Gastrocnemius medialis (tissue), 4 donors: Measurements from ENCODE around the gene TTLL7. TPM values are rescaled to one million over a fixed set of nuclear protein-coding genes. Genes with fewer than 3 reads are reported as not detected.

Experiments
- ATAC-seq, 2 donors: fragments of 150-250 bp; one replicate each; pipeline ENCODE4 v1.9.1; 2016
- DNase-seq, 2 donors: peaks; one replicate each; pipeline ENCODE4 v3.0.0-alpha.2; 2019
- H3K27ac ChIP-seq, 4 donors: fragments of 200-600 bp; sonication (generic); 1 replicate in 1 of 4; 2 replicates in 3 of 4; pipeline ENCODE4 v1.5.1; 2016 to 2018; ENCODE audit warnings: mild to moderate bottlenecking in 2 of 4, moderate library complexity in 1 of 4
- H3K27me3 ChIP-seq, 3 donors: fragments of 200-600 bp; sonication (generic) in 2 of 3; 1 replicate in 1 of 3; 2 replicates in 2 of 3; pipeline versions ENCODE4 v1.5.1 to v1.6.0; 2016 to 2019; ENCODE audit warnings: mild to moderate bottlenecking in 1 of 3, moderate library complexity in 1 of 3
- H3K36me3 ChIP-seq, 2 donors: fragments of 200-600 bp; sonication (generic) in 1 of 2; one replicate each; pipeline ENCODE4 v1.5.1; 2017 to 2018
- H3K4me1 ChIP-seq, 2 donors: fragments of 200-600 bp; sonication (generic) in 1 of 2; one replicate each; pipeline ENCODE4 v1.5.1; 2016 to 2017; ENCODE audit warnings: mild to moderate bottlenecking in 2 of 2
- H3K4me3 ChIP-seq, 4 donors: fragments of 200-600 bp; sonication (generic) in 3 of 4; 1 replicate in 1 of 4; 2 replicates in 3 of 4; pipeline ENCODE4 v1.5.1; 2016 to 2019; ENCODE audit warnings: mild to moderate bottlenecking in 2 of 4
- H3K9me3 ChIP-seq, 3 donors: fragments of 200-600 bp; sonication (generic) in 2 of 3; 1 replicate in 1 of 3; 2 replicates in 2 of 3; pipeline ENCODE4 v1.5.1; 2016 to 2019
- CTCF ChIP-seq, 5 experiments: fragments of 450-650 bp in 3 of 5; fragments of 200-600 bp in 2 of 5; sonication (generic) in 2 of 5; IDR thresholded peaks in 4 of 5; conservative IDR thresholded peaks in 1 of 5; 1 replicate in 4 of 5; 2 replicates in 1 of 5; pipeline ENCODE4 v1.5.1; 2016 to 2019; ENCODE audit warnings: antibody characterized with exemption in 5 of 5, mild to moderate bottlenecking in 3 of 5, moderate library complexity in 3 of 5
- POLR2A ChIP-seq, 2 donors: fragments of 450-650 bp; IDR thresholded peaks; one replicate each; pipeline ENCODE4 v1.6.1; 2017; ENCODE audit warnings: antibody characterized with exemption in 2 of 2, mild to moderate bottlenecking in 2 of 2, moderate library complexity in 2 of 2
- in situ Hi-C, 4 donors: fragments of 200-750 bp; cut with MboI; loops; one replicate each; pipeline versions ENCODE4 v1.15.0 to v1.8.0; 2017; ENCODE audit warnings: low sequenced_read_pairs in 4 of 4
- intact Hi-C: fragments of 100-400 bp; cut with DNase I; formaldehyde crosslinking; loops from one replicate; pipeline ENCODE4 v1.15.1; 2023; ENCODE audit warnings: low total_unique reads
- total RNA-seq, 4 donors: library from RNA; depleted of rRNA; stranded (reverse); fragments of >200 nt; gene quantifications; one replicate each; pipeline versions ENCODE4 v1.1.0 to v1.2.3, GENCODE V29; 2016

TTLL7 gene
- total RNA-seq, 4 donors from 2014 or later = 8.2 to 22.9 (median 12.3) TPM

- H3K36me3 ChIP-seq = no peaks in the 10 kb centered on the region
- no peak overlapping the region for H3K27ac ChIP-seq
- in situ Hi-C loops (no loop called here), intact Hi-C loops (no loop called here)
- TF ChIP-seq POLR2A (IDR thresholded peaks at IDR 0.05) (no peak), CTCF (IDR thresholded peaks at IDR 0.05 in 4 of 5, conservative IDR thresholded peaks at IDR 0.05 in 1 of 5) (no peak)
- DNase-seq = no peak
- H3K4me3 ChIP-seq = no peak overlapping the region
- no peaks in the 10 kb centered on the region for H3K9me3 ChIP-seq
- no peak for ATAC-seq
- no peaks in the 10 kb centered on the region for H3K4me1 ChIP-seq
- no peaks in the 10 kb centered on the region for H3K27me3 ChIP-seq
Observed at GRCh38 chr1:83839566-83840173, 159.3 kb downstream of the TTLL7 start.

GRCh38 chr1:83838573-83838972 is 160.4 kb downstream of the TTLL7 start:
- no peaks in the 10 kb centered on the region for H3K36me3 ChIP-seq
- in situ Hi-C loops = no loop called here

GRCh38 chr1:83836543-83836942 is 162.4 kb downstream of the TTLL7 start:
- no peak for ATAC-seq
- intact Hi-C loops (no loop called here), in situ Hi-C loops (no loop called here)
- Histone ChIP-seq H3K27ac (no peak overlapping the region), H3K27me3 (no peaks in the 10 kb centered on the region), H3K4me3 (no peak overlapping the region), H3K4me1 (no peaks in the 10 kb centered on the region), H3K36me3 (no peaks in the 10 kb centered on the region), H3K9me3 (peaks cover 0 to 3% (median 0%) of the 10 kb centered on the region in 3 donors)
- no peak for DNase-seq
- no peak for TF ChIP-seq POLR2A (IDR thresholded peaks at IDR 0.05)

More at GRCh38 chr1:83838573-83838972, 160.4 kb downstream of the TTLL7 start:
- no peak for TF ChIP-seq CTCF (IDR thresholded peaks at IDR 0.05 in 4 of 5, conservative IDR thresholded peaks at IDR 0.05 in 1 of 5)
- TF ChIP-seq POLR2A (IDR thresholded peaks at IDR 0.05) = no peak
- no peaks in the 10 kb centered on the region for H3K4me1 ChIP-seq
- no peaks in the 10 kb centered on the region for H3K27me3 ChIP-seq
- H3K27ac ChIP-seq = no peak overlapping the region
- H3K9me3 ChIP-seq = no peaks in the 10 kb centered on the region
- no peak for ATAC-seq
- intact Hi-C loops = no loop called here
- DNase-seq = no peak
- no peak overlapping the region for H3K4me3 ChIP-seq

GRCh38 chr1:83834621-83835264 is 164.2 kb downstream of the TTLL7 start:
- Histone ChIP-seq H3K4me1 (no peaks in the 10 kb centered on the region), H3K27ac (no peak overlapping the region), H3K4me3 (no peak overlapping the region), H3K27me3 (no peaks in the 10 kb centered on the region), H3K9me3 (peaks cover 0 to 3% (median 0%) of the 10 kb centered on the region in 3 donors), H3K36me3 (no peaks in the 10 kb centered on the region)
- DNase-seq (no peak), ATAC-seq (no peak)
- intact Hi-C loops (no loop called here), in situ Hi-C loops (no loop called here)
- TF ChIP-seq POLR2A (IDR thresholded peaks at IDR 0.05) (no peak), CTCF (IDR thresholded peaks at IDR 0.05 in 4 of 5, conservative IDR thresholded peaks at IDR 0.05 in 1 of 5) (no peak)

GRCh38 chr1:83832194-83832593 is 166.7 kb downstream of the TTLL7 start:
- ATAC-seq (no peak), DNase-seq (no peak)
- Histone ChIP-seq H3K4me1 (no peaks in the 10 kb centered on the region), H3K9me3 (peaks cover 0 to 3% (median 0%) of the 10 kb centered on the region in 3 donors), H3K27me3 (no peaks in the 10 kb centered on the region), H3K27ac (no peak overlapping the region), H3K4me3 (no peak overlapping the region), H3K36me3 (no peaks in the 10 kb centered on the region)
- intact Hi-C loops = no loop called here
- TF ChIP-seq POLR2A (IDR thresholded peaks at IDR 0.05) = no peak
- TF ChIP-seq CTCF (IDR thresholded peaks at IDR 0.05 in 4 of 5, conservative IDR thresholded peaks at IDR 0.05 in 1 of 5) = no peak
- in situ Hi-C loops = no loop called here
